ENCODE measurements around the gene SNAPC4.

GRCh38 chr9:136441681-136442245 is 41.8 kb upstream of the SNAPC4 start:
- TF ChIP-seq CTCF (IDR thresholded peaks at IDR 0.05; ENCODE audit: insufficient read depth, low read length, poor library complexity, severe bottlenecking) (no peak), EZH2phosphoT487 (conservative IDR thresholded peaks at IDR 0.05; ENCODE audit: low read length) (no peak)
